ENCODE results near the gene CYP1A1.
A peak's percentile ranks its signal among the peaks of the same experiment; 100 is the strongest.

CYP1A1 gene, protein sequence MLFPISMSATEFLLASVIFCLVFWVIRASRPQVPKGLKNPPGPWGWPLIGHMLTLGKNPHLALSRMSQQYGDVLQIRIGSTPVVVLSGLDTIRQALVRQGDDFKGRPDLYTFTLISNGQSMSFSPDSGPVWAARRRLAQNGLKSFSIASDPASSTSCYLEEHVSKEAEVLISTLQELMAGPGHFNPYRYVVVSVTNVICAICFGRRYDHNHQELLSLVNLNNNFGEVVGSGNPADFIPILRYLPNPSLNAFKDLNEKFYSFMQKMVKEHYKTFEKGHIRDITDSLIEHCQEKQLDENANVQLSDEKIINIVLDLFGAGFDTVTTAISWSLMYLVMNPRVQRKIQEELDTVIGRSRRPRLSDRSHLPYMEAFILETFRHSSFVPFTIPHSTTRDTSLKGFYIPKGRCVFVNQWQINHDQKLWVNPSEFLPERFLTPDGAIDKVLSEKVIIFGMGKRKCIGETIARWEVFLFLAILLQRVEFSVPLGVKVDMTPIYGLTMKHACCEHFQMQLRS

GRCh38 chr15:74725225-74725774 lies at the start of gene CYP1A1:
Gene CYP1A1 (minus strand): TSS chr15:74725528. CDS start chr15:74723097, 2,431 bp downstream.
- DNase-seq (ENCODE audit: low spot score) = no peak

GRCh38 chr15:74773731-74774252 lies 48.5 kb upstream of the CYP1A1 start:
- no peak for DNase-seq (ENCODE audit: low spot score)

DNA sequence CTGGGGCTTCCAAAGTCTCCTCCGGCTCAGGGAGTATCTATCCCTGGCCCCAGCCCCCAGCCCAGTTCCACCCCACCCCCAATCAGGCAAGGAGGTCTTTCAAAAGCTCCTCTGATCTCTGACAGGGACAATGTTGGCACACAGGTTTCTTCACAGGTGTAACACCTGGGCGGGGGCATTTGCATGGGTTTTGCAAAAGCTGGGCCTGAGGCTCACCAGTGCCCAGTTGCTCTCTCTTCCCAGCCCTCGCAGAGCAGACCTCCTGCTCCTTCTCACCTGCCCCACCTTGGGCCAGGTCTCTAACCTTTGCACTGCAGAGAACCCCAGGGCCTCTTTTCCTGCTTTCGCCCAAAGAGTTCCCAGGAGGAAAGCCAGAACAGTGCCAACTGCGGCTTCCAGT lies 48.0 kb upstream of the CYP1A1 start:
- no peak for DNase-seq (ENCODE audit: low spot score)

GRCh38 chr15:74770211-74770903 lies 45.0 kb upstream of the CYP1A1 start:
- no peak for DNase-seq (ENCODE audit: low spot score)

DNA sequence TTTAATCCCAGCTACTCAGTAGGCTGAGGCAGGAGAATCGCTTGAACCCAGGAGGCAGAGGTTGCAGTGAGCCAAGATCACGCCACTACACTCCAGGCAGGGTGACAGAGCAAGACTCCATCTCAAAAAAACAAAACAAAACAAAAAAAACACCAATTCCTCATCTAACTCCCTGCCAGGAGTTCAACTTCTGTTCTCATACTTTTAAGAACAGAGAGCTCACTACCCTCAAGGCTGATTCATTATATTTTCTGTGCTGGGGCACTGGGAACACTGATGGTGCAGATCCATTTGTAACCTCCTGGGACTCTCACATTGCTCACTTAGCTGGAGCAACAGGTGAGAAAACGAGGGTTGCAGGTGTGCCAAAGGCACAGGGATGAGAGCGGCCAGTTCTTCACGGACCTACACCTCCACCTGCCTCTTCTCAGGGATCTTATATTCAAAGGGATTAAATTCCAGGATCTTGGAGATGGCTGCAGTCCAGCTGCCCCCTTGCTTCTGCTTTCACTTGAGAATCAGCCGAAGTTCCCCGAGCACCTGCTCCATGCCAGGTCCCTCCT lies 44.2 kb upstream of the CYP1A1 start:
- no peak for DNase-seq (ENCODE audit: low spot score)

DNA sequence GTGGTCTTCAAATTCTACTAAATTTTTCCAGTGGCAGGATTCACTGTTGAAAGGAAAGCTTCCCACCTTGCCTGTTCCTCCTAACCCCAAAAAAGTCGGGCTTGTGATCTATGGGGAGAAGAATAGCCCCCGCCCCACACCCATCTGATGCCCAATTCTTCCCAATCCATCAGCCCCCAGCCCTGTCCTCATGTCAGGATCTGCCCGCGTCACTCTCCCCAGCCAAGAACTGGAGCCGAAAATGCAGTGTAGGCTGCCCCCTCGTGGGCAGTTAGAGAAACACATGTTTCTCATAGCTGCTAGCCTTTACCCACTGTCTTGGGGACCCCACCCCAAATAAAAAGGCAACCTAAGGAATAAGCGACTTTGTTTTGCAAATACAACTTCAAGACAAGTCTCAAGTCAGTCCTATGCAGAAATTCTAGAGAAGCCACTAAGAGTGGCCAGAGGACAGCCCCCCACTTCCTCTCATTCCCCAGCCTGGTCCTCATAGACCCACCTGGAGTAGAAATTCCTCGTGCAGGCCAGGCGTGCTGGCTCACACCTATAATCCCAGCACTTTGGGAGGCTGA lies 43.5 kb upstream of the CYP1A1 start:
- DNase-seq (ENCODE audit: low spot score) = peak; percentile 44

- no peak for DNase-seq (ENCODE audit: low spot score)
Observed at GRCh38 chr15:74768099-74768770, 42.9 kb upstream of the CYP1A1 start.

GRCh38 chr15:74767167-74768098 lies 42.1 kb upstream of the CYP1A1 start:
- no peak for DNase-seq (ENCODE audit: low spot score)

- no peak for DNase-seq (ENCODE audit: low spot score)
Observed at GRCh38 chr15:74763416-74763815, 38.1 kb upstream of the CYP1A1 start.

- DNase-seq (ENCODE audit: low spot score) = no peak
Observed at GRCh38 chr15:74762791-74763150, 37.4 kb upstream of the CYP1A1 start.

DNA sequence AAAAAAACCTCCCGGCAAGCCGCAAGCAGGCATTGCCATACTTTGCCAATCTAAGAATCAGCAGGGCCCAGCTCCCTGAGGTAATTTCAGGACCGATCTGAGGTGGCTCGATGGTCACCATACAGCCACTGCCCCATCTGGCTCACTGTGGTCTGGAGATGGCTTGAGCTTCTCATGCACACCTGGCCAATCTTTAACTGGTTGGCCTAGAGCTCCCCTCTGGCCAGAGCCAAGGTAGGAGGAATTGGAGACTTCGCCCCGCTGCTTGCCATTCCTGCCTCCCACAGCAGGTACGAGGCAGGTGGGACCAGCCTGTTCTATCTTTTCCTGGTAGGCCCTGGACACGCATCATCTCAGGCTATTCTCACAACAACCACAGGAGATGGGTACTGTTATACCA lies 33.4 kb upstream of the CYP1A1 start:
- no peak for DNase-seq (ENCODE audit: low spot score)

DNA sequence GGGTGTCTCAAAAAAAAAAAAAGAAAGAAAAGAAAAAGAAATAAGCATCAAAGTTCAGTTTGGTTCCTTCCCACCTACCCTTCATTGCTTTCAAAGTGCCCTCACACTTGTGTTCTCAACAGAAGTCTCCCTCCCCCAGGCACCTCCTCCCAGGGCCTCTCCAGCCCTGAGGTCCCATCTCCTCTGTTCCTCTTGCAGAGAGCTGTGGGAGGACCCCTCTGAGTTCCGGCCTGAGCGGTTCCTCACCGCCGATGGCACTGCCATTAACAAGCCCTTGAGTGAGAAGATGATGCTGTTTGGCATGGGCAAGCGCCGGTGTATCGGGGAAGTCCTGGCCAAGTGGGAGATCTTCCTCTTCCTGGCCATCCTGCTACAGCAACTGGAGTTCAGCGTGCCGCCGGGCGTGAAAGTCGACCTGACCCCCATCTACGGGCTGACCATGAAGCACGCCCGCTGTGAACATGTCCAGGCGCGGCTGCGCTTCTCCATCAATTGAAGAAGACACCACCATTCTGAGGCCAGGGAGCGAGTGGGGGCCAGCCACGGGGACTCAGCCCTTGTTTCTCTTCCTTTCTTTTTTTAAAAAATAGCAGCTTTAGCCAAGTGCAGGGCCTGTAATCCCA lies 29.4 kb upstream of the CYP1A1 start:
- DNase-seq (ENCODE audit: low spot score) = no peak

GRCh38 chr15:74752531-74752930 lies 27.2 kb upstream of the CYP1A1 start:
- DNase-seq (ENCODE audit: low spot score) = no peak

DNA sequence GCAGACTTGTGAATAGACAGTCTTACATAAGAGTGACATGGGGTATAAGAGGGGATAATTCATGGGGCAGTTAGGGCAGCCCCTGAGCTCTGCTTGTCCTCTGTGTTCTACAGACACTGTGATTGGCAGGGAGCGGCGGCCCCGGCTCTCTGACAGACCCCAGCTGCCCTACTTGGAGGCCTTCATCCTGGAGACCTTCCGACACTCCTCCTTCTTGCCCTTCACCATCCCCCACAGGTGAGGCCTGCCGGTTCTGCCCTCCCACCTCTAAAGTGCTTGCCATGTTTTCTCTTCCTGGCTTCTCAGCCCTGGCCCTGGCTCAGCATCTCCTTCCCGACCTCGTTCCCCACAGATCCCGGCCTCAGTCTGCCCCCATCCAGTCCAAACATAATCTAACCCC lies 26.7 kb upstream of the CYP1A1 start:
- DNase-seq (ENCODE audit: low spot score) = no peak

GRCh38 chr15:74750751-74751150 lies 25.4 kb upstream of the CYP1A1 start:
- DNase-seq (ENCODE audit: low spot score) = no peak

DNA sequence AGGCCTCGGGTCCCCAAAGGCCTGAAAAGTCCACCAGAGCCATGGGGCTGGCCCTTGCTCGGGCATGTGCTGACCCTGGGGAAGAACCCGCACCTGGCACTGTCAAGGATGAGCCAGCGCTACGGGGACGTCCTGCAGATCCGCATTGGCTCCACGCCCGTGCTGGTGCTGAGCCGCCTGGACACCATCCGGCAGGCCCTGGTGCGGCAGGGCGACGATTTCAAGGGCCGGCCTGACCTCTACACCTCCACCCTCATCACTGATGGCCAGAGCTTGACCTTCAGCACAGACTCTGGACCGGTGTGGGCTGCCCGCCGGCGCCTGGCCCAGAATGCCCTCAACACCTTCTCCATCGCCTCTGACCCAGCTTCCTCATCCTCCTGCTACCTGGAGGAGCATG lies 24.5 kb upstream of the CYP1A1 start:
- no peak for DNase-seq (ENCODE audit: low spot score)

DNA sequence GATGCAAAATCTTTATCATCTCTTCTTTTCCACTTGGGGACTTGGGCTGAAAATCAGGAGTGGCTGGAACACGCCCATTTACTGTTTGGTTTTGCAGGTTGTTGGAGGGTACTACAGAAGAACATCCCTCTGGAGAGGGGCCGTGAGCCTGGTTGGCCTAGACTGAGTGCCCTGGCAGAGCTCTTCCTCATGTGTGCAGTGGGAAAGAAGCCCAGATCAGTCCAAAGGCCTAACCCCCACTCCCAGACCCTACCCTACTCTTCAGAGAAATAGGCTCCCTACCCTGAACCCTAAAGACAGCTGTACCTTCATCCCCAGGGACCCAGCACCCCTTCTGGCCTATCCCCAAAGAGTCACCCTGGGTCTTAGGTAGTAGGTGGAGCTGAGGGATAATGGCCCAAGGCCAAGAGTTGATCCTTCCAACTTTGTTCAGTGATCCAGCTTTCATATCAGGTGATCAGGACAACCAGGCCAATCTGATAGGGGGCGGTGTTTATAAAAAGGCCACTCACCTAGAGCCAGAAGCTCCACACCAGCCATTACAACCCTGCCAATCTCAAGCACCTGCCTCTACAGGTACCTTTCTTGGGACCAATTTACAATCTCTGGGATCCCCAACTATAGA lies 23.1 kb upstream of the CYP1A1 start, which contains the start of gene CYP1A2:
Gene CYP1A2 (plus strand): TSS at position 524 of the 625 bp plus-strand sequence. CDS start 894 bp downstream, outside the sequence.
- no peak for DNase-seq (ENCODE audit: low spot score)

DNA sequence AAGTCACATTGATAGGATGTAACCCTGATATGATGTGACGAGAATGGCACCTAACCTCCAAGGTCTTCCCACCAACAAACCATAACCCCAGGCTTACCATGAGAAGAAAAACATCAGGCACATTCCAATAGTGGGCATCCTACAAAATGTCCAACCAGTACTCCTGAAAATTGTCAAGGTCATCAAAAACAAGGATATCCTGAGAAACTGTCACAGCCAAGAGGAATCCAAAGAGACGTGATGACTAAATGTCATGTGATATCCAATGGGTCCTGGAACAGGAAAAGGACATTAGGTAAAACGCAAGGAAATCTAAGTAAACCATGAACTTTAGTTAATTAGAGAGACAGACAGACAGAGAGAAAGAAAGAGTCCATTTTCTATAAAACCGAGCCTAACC lies 21.1 kb upstream of the CYP1A1 start:
- no peak for DNase-seq (ENCODE audit: low spot score)

GRCh38 chr15:74742422-74742821 lies 17.1 kb upstream of the CYP1A1 start:
- no peak for DNase-seq (ENCODE audit: low spot score)

Data from COLO829 (cell line).